GM23338 (cell line): ENCODE results near the gene SCAND1. TPM values are rescaled to one million over a fixed set of nuclear protein-coding genes. Genes with fewer than 3 reads are reported as not detected.

ENCODE experiments used
- ATAC-seq: fragments of 200-7000 bp; cut with Tn5 transposase; 3 replicates; pipeline ENCODE4 v1.9.1; 2020
- DNase-seq: peaks from one replicate; pipeline ENCODE4 v3.0.0-alpha.2; 2015; ENCODE audit warnings: low spot score
- H2AFZ ChIP-seq: fragments of 200-600 bp; sonication (generic); 2 replicates; pipeline ENCODE4 v1.8.0; 2016; ENCODE audit warnings: antibody characterized with exemption, mild to moderate bottlenecking, moderate library complexity
- H3F3A ChIP-seq: fragments of 200-600 bp; sonication (generic); replicated peaks from 2 replicates; pipeline ENCODE4 v1.8.0; 2017; ENCODE audit warnings: antibody characterized with exemption, mixed run types, low read depth
- H3K27ac ChIP-seq: fragments of 200-600 bp; sonication (generic); 2 replicates; pipeline ENCODE4 v1.6.1; 2016; ENCODE audit warnings: low read depth
- H3K27me3 ChIP-seq: fragments of 200-600 bp; sonication (generic); 2 replicates; pipeline ENCODE4 v1.8.0; 2016; ENCODE audit warnings: mild to moderate bottlenecking, mixed run types, moderate library complexity; ENCODE audit not compliant: insufficient read depth
- H3K36me3 ChIP-seq: fragments of 200-600 bp; sonication (generic); 2 replicates; pipeline ENCODE4 v1.8.0; 2016; ENCODE audit warnings: mild to moderate bottlenecking; ENCODE audit not compliant: insufficient read depth
- H3K4me1 ChIP-seq: fragments of 200-600 bp; sonication (generic); 2 replicates; pipeline ENCODE4 v1.8.0; 2016; ENCODE audit warnings: mild to moderate bottlenecking, moderate library complexity; ENCODE audit not compliant: insufficient read depth
- H3K4me2 ChIP-seq: fragments of 200-600 bp; sonication (generic); 2 replicates; pipeline ENCODE4 v1.7.1; 2017; ENCODE audit warnings: mixed run types
- H3K4me3 ChIP-seq: fragments of 200-600 bp; sonication (generic); 2 replicates; pipeline ENCODE4 v1.6.1; 2016; ENCODE audit warnings: mixed run types
- H3K79me2 ChIP-seq: fragments of 200-600 bp; sonication (generic); replicated peaks from 2 replicates; pipeline ENCODE4 v1.8.0; 2017; ENCODE audit warnings: mild to moderate bottlenecking; ENCODE audit not compliant: insufficient read depth
- H3K9me2 ChIP-seq: fragments of 200-600 bp; sonication (generic); 2 replicates; pipeline ENCODE4 v1.8.0; 2017; ENCODE audit not compliant: insufficient read depth
- H4K20me1 ChIP-seq: fragments of 200-600 bp; sonication (generic); replicated peaks from 2 replicates; pipeline ENCODE4 v1.8.0; 2017; ENCODE audit warnings: mild to moderate bottlenecking; ENCODE audit not compliant: insufficient read depth
- H3K27ac Mint-ChIP-seq: 2 replicates; pipeline ENCODE4 v1.8.0; 2020; ENCODE audit warnings: inconsistent platforms, mild to moderate bottlenecking, moderate library complexity, mixed read lengths
- H3K27me3 Mint-ChIP-seq: 3 replicates; pipeline ENCODE4 v1.8.0; 2022; ENCODE audit warnings: low read depth, mild to moderate bottlenecking, moderate library complexity, mixed read lengths, inconsistent platforms; ENCODE audit not compliant: insufficient read depth, poor library complexity
- H3K36me3 Mint-ChIP-seq: 3 replicates; pipeline ENCODE4 v1.8.0; 2021; ENCODE audit warnings: low read depth, mild to moderate bottlenecking, inconsistent platforms, moderate library complexity, mixed read lengths
- H3K4me1 Mint-ChIP-seq: 3 replicates; pipeline ENCODE4 v1.8.0; 2020; ENCODE audit warnings: mild to moderate bottlenecking, inconsistent platforms, mixed read lengths
- H3K4me3 Mint-ChIP-seq: 3 replicates; pipeline ENCODE4 v1.8.0; 2021; ENCODE audit warnings: moderate library complexity, mild to moderate bottlenecking, inconsistent platforms, mixed read lengths
- H3K9me3 Mint-ChIP-seq: 3 replicates; pipeline ENCODE4 v1.8.0; 2020; ENCODE audit warnings: moderate library complexity, mild to moderate bottlenecking, inconsistent platforms, mixed read lengths
- EZH2 ChIP-seq: fragments of 200-600 bp; sonication (generic); IDR thresholded peaks from one replicate; pipeline ENCODE4 v1.8.0; 2017; ENCODE audit warnings: antibody characterized with exemption, mild to moderate bottlenecking, low read depth; ENCODE audit not compliant: unreplicated experiment
- JUNB ChIP-seq: IDR thresholded peaks from one replicate; pipeline ENCODE4 v1.6.1; 2016; ENCODE audit warnings: antibody characterized with exemption; ENCODE audit not compliant: unreplicated experiment
- ZNF331 ChIP-seq: fragments of 250-450 bp; sonication (Bioruptor Pico); IDR thresholded peaks from 2 replicates; pipeline ENCODE4 v1.5.0; 2020; ENCODE audit warnings: low read depth, mild to moderate bottlenecking, moderate library complexity
- polyA plus RNA-seq: library from polyadenylated mRNA; unstranded; fragments of >200 nt; fragmentation: Nextera tagmentation; extraction: Ambion mirVana; gene quantifications from 2 replicates; pipeline ENCODE4 v1.2.1, GENCODE V29; 2016
- total RNA-seq: library from RNA; depleted of rRNA; stranded (reverse); fragments of >200 nt; shearing (Covaris generic); gene quantifications from 2 replicates; pipeline ENCODE4 v1.2.3, GENCODE V29; 2014
- TF ChIP-seq, protein P1 (sequence below), 2 experiments: fragments of 200-600 bp in 1 of 2; sonication (generic) in 1 of 2; conservative IDR thresholded peaks; 2 replicates each; pipeline versions ENCODE4 v1.5.1 to v1.6.1; 2016 to 2017; ENCODE audit warnings: antibody characterized with exemption in 2 of 2, low read depth in 2 of 2, mild to moderate bottlenecking in 2 of 2, moderate library complexity in 1 of 2
- TF ChIP-seq, protein P2 (sequence below): IDR thresholded peaks from one replicate; pipeline ENCODE4 v1.6.1; 2018; ENCODE audit warnings: antibody characterized with exemption; ENCODE audit not compliant: unreplicated experiment

SCAND1 gene
- total and polyA plus RNA-seq, 2 experiments from 2014 or later = 118 to 245 TPM

DNA sequence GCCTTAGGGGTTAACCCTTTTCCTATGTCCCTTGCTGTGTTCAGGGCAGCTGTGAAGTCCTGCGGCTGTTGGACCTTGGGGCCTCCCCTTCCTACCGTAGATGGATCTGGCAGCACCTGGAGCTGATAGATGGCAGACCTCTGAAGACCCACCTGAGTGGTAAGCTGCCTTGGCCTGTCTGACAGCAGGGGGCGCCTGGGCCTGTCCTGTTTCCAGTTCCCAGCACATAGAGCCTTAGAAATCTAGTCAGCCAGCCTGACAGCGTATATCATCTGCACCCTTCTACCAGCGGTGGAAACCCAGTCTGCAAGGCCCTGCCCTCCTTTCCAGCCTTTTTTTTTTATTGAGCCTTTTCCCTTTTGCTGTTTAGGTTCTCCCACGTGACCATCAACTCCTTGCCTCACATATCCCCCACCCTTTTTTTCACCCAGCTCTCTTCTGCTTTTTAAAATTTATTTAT is 40.7 kb upstream of the SCAND1 start (continued):
- TF ChIP-seq, protein P1, sequence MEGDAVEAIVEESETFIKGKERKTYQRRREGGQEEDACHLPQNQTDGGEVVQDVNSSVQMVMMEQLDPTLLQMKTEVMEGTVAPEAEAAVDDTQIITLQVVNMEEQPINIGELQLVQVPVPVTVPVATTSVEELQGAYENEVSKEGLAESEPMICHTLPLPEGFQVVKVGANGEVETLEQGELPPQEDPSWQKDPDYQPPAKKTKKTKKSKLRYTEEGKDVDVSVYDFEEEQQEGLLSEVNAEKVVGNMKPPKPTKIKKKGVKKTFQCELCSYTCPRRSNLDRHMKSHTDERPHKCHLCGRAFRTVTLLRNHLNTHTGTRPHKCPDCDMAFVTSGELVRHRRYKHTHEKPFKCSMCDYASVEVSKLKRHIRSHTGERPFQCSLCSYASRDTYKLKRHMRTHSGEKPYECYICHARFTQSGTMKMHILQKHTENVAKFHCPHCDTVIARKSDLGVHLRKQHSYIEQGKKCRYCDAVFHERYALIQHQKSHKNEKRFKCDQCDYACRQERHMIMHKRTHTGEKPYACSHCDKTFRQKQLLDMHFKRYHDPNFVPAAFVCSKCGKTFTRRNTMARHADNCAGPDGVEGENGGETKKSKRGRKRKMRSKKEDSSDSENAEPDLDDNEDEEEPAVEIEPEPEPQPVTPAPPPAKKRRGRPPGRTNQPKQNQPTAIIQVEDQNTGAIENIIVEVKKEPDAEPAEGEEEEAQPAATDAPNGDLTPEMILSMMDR (conservative IDR thresholded peaks at IDR 0.05; ENCODE audit: low read depth in 2 of 2) = peak; percentile 83 to 96

DNA sequence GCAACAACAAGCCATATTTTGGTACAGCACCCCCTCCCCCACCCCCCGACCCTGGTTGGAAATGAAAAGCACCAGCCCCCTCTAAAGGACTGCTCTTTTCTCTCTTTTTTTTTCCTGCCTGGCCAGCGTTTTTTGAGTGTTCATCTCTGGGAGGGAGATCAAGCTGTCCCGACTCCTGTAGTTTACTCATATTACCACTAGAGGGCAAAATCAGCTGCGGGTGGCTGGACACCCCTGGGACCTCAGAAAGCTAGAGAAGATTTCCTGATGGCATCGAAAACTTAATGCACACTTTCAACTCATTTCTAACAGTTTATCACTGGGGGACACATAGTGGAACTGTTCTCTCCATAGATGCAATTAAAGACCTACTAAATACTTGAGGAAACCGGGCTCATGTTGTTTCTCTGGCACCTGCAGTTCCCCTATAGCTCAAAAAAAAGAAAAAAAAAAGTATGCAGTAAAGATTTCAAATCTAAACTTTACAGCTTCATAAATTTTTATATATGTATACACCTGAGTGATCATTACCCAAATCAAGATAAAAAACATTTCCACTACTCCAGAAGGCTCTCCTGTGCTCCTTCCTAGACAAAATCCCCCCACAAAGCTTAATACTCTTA is 38.5 kb upstream of the SCAND1 start:
- Mint-ChIP-seq H3K4me3 (no peak overlapping the region), H3K27me3 (peaks cover 2% of the 10 kb centered on the region), H3K27ac (no peak overlapping the region), H3K9me3 (no peaks in the 10 kb centered on the region; the same call in 2 of the 3 replicates), H3K36me3 (no peaks in the 10 kb centered on the region), H3K4me1 (peaks cover 9% of the 10 kb centered on the region)
- Histone ChIP-seq H3K36me3 (no peaks in the 10 kb centered on the region), H3F3A (no peaks in the 10 kb centered on the region), H3K9me2 (no peaks in the 10 kb centered on the region), H3K4me3 (no peak overlapping the region), H4K20me1 (no peaks in the 10 kb centered on the region), H3K27me3 (no peaks in the 10 kb centered on the region), H3K79me2 (no peaks in the 10 kb centered on the region), H3K27ac (no peak overlapping the region), H3K4me2 (peak overlapping the region; percentile 46; the same call in 1 of the 2 replicates), H2AFZ (peak overlapping the region; percentile 89; the same call in 1 of the 2 replicates), H3K4me1 (peaks cover 8% of the 10 kb centered on the region)
- TF ChIP-seq EZH2 = no peak
- TF ChIP-seq ZNF331 (CRISPR knock-in tag) = no peak
- TF ChIP-seq, protein P1 (conservative IDR thresholded peaks at IDR 0.05; ENCODE audit: low read depth in 2 of 2) = peak; percentile 76 to 86
- TF ChIP-seq, protein P2, sequence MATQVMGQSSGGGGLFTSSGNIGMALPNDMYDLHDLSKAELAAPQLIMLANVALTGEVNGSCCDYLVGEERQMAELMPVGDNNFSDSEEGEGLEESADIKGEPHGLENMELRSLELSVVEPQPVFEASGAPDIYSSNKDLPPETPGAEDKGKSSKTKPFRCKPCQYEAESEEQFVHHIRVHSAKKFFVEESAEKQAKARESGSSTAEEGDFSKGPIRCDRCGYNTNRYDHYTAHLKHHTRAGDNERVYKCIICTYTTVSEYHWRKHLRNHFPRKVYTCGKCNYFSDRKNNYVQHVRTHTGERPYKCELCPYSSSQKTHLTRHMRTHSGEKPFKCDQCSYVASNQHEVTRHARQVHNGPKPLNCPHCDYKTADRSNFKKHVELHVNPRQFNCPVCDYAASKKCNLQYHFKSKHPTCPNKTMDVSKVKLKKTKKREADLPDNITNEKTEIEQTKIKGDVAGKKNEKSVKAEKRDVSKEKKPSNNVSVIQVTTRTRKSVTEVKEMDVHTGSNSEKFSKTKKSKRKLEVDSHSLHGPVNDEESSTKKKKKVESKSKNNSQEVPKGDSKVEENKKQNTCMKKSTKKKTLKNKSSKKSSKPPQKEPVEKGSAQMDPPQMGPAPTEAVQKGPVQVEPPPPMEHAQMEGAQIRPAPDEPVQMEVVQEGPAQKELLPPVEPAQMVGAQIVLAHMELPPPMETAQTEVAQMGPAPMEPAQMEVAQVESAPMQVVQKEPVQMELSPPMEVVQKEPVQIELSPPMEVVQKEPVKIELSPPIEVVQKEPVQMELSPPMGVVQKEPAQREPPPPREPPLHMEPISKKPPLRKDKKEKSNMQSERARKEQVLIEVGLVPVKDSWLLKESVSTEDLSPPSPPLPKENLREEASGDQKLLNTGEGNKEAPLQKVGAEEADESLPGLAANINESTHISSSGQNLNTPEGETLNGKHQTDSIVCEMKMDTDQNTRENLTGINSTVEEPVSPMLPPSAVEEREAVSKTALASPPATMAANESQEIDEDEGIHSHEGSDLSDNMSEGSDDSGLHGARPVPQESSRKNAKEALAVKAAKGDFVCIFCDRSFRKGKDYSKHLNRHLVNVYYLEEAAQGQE = no peak
- no peak for TF ChIP-seq JUNB
- ATAC-seq (peak; percentile 62), DNase-seq (peak; percentile 85)
